Naive thymus-derived CD4-positive, alpha-beta T cell (primary cell): ENCODE data around the gene KIF16B. TPM values are rescaled to one million over a fixed set of nuclear protein-coding genes. Genes with fewer than 3 reads are reported as not detected.
"Not testable (repeated sequence)": the region's sequence is repeated elsewhere in the genome, so short reads cannot be mapped to it uniquely, and the experiment has no call there.

Experiments
- ATAC-seq: fragments of 150-1000 bp; cut with Tn5 transposase; 2 replicates; pipeline ENCODE4 v1.10.0; 2021; ENCODE audit warnings: mild to moderate bottlenecking, moderate library complexity
- CTCF ChIA-PET: fragments of 350-600 bp; sonication (Branson Sonifier 250); formaldehyde crosslinking; loops from one replicate; lab custom pipeline; 2021; ENCODE audit warnings: antibody characterized with exemption; lab: Charles Lee
- POLR2A ChIA-PET: fragments of 350-600 bp; sonication (Branson Sonifier 250); formaldehyde crosslinking; loops from one replicate; lab custom pipeline; 2021; ENCODE audit warnings: antibody characterized with exemption, inconsistent platforms; lab: Charles Lee
- DNase-seq, 9 donors: peaks; one replicate each; pipeline versions ENCODE4 v3.0.0 to v3.0.0-alpha.2; 2020 to 2022; ENCODE audit warnings: mixed read lengths in 1 of 9
- H3K27ac ChIP-seq: one replicate; pipeline ENCODE4 v1.7.0; 2013; ENCODE audit warnings: mild to moderate bottlenecking, low read depth, low read length, moderate library complexity
- H3K27me3 ChIP-seq, 2 donors: one replicate each; pipeline ENCODE4 v1.7.0; 2013; ENCODE audit warnings: low read length in 2 of 2, mild to moderate bottlenecking in 2 of 2, moderate library complexity in 2 of 2; ENCODE audit not compliant: control insufficient read depth in 2 of 2, insufficient read depth in 2 of 2
- H3K36me3 ChIP-seq, 3 experiments: 1 replicate in 2 of 3; 2 replicates in 1 of 3; pipeline ENCODE4 v1.7.0; 2013; ENCODE audit warnings: low read length in 3 of 3, mild to moderate bottlenecking in 3 of 3, moderate library complexity in 1 of 3; ENCODE audit not compliant: insufficient read depth in 3 of 3, control insufficient read depth in 2 of 3
- H3K4me1 ChIP-seq, 2 donors: one replicate each; pipeline ENCODE4 v1.7.0; 2013; ENCODE audit warnings: low read length in 2 of 2, mild to moderate bottlenecking in 2 of 2, moderate library complexity in 1 of 2; ENCODE audit not compliant: control insufficient read depth in 2 of 2, insufficient read depth in 2 of 2
- H3K4me3 ChIP-seq: 2 replicates; pipeline ENCODE4 v1.7.0; 2013; ENCODE audit warnings: mild to moderate bottlenecking, low read length
- H3K9me3 ChIP-seq, 3 experiments: 1 replicate in 2 of 3; 2 replicates in 1 of 3; pipeline ENCODE4 v1.7.0; 2013; ENCODE audit warnings: low read length in 3 of 3; ENCODE audit not compliant: control insufficient read depth in 2 of 3
- H3K27ac Mint-ChIP-seq, 9 donors: one replicate each; pipeline ENCODE4 v1.8.0; 2020 to 2022; ENCODE audit warnings: mixed read lengths in 9 of 9, mild to moderate bottlenecking in 8 of 9, moderate library complexity in 5 of 9, inconsistent platforms in 2 of 9
- H3K27me3 Mint-ChIP-seq, 5 donors: one replicate each; pipeline ENCODE4 v1.8.0; 2021 to 2022; ENCODE audit warnings: mixed read lengths in 5 of 5, mild to moderate bottlenecking in 1 of 5
- H3K36me3 Mint-ChIP-seq, 5 donors: one replicate each; pipeline ENCODE4 v1.8.0; 2020 to 2022; ENCODE audit warnings: mixed read lengths in 5 of 5, mild to moderate bottlenecking in 3 of 5, inconsistent platforms in 1 of 5
- H3K4me1 Mint-ChIP-seq, 7 donors: one replicate each; pipeline ENCODE4 v1.8.0; 2020 to 2022; ENCODE audit warnings: mixed read lengths in 7 of 7, mild to moderate bottlenecking in 3 of 7, inconsistent platforms in 1 of 7
- H3K4me3 Mint-ChIP-seq, 10 donors: one replicate each; pipeline ENCODE4 v1.8.0; 2020 to 2022; ENCODE audit warnings: mild to moderate bottlenecking in 10 of 10, mixed read lengths in 10 of 10, moderate library complexity in 6 of 10, inconsistent platforms in 2 of 10
- H3K9me3 Mint-ChIP-seq, 11 donors: one replicate each; pipeline ENCODE4 v1.8.0; 2020 to 2022; ENCODE audit warnings: mixed read lengths in 11 of 11, mild to moderate bottlenecking in 4 of 11, inconsistent platforms in 1 of 11, moderate library complexity in 1 of 11
- intact Hi-C, 2 donors: fragments of 100-400 bp; cut with micrococcal nuclease; formaldehyde crosslinking; loops; one replicate each; pipeline ENCODE4 v1.15.1; 2023
- polyA plus RNA-seq, 2 donors: library from polyadenylated mRNA; unstranded; fragments of 300-500 nt; fragmentation: Illumina TruSeq; gene quantifications; one replicate each; pipeline ENCODE4 v1.2.3, GENCODE V29; 2021
- total RNA-seq, 6 experiments: library from RNA in 5 of 6; stranded (reverse) in 5 of 6; gene quantifications; 1 replicate in 5 of 6; 2 replicates in 1 of 6; pipeline ENCODE4 v1.2.3 and lab custom pipeline; 2021 to 2026

The KIF16B gene
- total and polyA plus RNA-seq, 7 experiments from 2014 or later: 6.0 to 13.7 (median 10.3) TPM

GRCh38 chr20:16230402-16230801 is 342.8 kb downstream of the KIF16B start:
- Histone ChIP-seq H3K27me3 (no peaks in the 10 kb centered on the region), H3K36me3 (no peaks in the 10 kb centered on the region), H3K27ac (no peak overlapping the region), H3K4me1 (no peaks in the 10 kb centered on the region), H3K9me3 (no peaks in the 10 kb centered on the region), H3K4me3 (no peak overlapping the region)
- ChIA-PET POLR2A (no interaction called here), CTCF (no interaction called here)
- no peak for ATAC-seq
- no peaks in the 10 kb centered on the region for H3K27me3 Mint-ChIP-seq
- no peaks in the 10 kb centered on the region for H3K36me3 Mint-ChIP-seq
- H3K27ac Mint-ChIP-seq: no peak overlapping the region
- H3K4me1 Mint-ChIP-seq: no peaks in the 10 kb centered on the region
- DNase-seq: no peak
- intact Hi-C loops: no loop called here
- H3K4me3 Mint-ChIP-seq: no peak overlapping the region
- H3K9me3 Mint-ChIP-seq: peaks cover 0 to 13% (median 3%) of the 10 kb centered on the region in 11 donors

GRCh38 chr20:16229813-16230212 is 343.4 kb downstream of the KIF16B start:
- no peaks in the 10 kb centered on the region for H3K4me1 ChIP-seq
- no peak for DNase-seq
- H3K9me3 ChIP-seq: no peaks in the 10 kb centered on the region
- H3K27ac ChIP-seq: no peak overlapping the region
- POLR2A ChIA-PET: no interaction called here
- no peak for ATAC-seq
- Mint-ChIP-seq H3K4me1 (no peaks in the 10 kb centered on the region), H3K4me3 (no peak overlapping the region), H3K27ac (no peak overlapping the region), H3K9me3 (peaks cover 0 to 16% (median 3%) of the 10 kb centered on the region in 11 donors), H3K36me3 (no peaks in the 10 kb centered on the region), H3K27me3 (no peaks in the 10 kb centered on the region)
- H3K36me3 ChIP-seq: no peaks in the 10 kb centered on the region
- H3K4me3 ChIP-seq: no peak overlapping the region
- CTCF ChIA-PET: no interaction called here
- H3K27me3 ChIP-seq: no peaks in the 10 kb centered on the region
- intact Hi-C loops: no loop called here

GRCh38 chr20:16228722-16229121 is 344.5 kb downstream of the KIF16B start:
- CTCF ChIA-PET: no interaction called here
- intact Hi-C loops: no loop called here
- Mint-ChIP-seq H3K36me3 (no peaks in the 10 kb centered on the region), H3K9me3 (peaks cover 0 to 21% (median 3%) of the 10 kb centered on the region in 11 donors), H3K4me1 (no peaks in the 10 kb centered on the region), H3K27me3 (no peaks in the 10 kb centered on the region), H3K27ac (no peak overlapping the region), H3K4me3 (no peak overlapping the region)
- Histone ChIP-seq H3K9me3 (no peaks in the 10 kb centered on the region), H3K4me1 (no peaks in the 10 kb centered on the region), H3K27ac (no peak overlapping the region), H3K36me3 (no peaks in the 10 kb centered on the region), H3K27me3 (no peaks in the 10 kb centered on the region), H3K4me3 (no peak overlapping the region)
- DNase-seq (no peak), ATAC-seq (no peak)
- POLR2A ChIA-PET: no interaction called here

DNA sequence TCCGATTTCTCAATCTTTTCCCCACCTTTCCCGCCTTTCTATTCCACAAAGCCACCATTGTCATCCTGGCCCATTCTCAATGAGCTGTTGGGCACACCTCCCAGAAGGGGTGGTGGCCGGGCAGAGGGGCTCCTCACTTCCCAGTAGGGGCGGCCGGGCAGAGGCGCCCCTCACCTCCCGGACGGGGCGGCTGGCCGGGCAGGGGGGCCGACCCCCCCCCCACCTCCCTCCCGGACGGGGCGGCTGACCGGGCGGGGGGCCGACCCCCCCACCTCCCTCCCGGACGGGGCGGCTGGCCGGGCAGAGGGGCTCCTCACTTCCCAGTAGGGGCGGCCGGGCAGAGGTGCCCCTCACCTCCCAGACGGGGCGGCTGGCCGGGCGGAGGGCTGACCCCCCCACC is 346.3 kb downstream of the KIF16B start:
- POLR2A ChIA-PET, intact Hi-C loops, H3K27me3 Mint-ChIP-seq, H3K9me3 ChIP-seq, H3K4me3 Mint-ChIP-seq, DNase-seq, H3K27ac Mint-ChIP-seq, H3K27me3 ChIP-seq, ATAC-seq, H3K4me1 Mint-ChIP-seq, CTCF ChIA-PET, H3K36me3 ChIP-seq, H3K4me1 ChIP-seq, H3K27ac ChIP-seq, H3K36me3 Mint-ChIP-seq, H3K4me3 ChIP-seq: not testable (repeated sequence)
- peaks cover 0 to 21% (median 3%) of the 10 kb centered on the region in 11 donors for H3K9me3 Mint-ChIP-seq

DNA sequence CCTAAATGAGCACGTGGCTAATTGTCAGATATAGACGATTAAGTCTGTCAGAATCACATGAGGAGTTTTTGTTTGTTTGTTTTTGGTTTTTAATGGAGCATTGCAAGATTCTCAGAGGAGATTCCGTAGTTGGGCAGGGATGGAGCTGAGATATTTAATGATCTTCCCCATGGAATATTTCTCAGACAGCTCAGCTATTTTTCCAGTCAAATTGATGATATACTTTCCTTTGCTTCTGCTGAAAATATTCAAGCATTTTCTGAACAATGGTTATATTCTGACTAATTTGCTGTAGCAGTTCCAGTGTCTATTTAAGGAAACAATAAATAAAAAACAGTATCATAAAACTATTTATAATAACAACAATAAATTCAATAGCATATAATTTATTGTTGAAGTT is 348.4 kb downstream of the KIF16B start:
- Histone ChIP-seq H3K27me3 (no peaks in the 10 kb centered on the region), H3K9me3 (no peaks in the 10 kb centered on the region), H3K27ac (no peak overlapping the region), H3K36me3 (no peaks in the 10 kb centered on the region), H3K4me3 (no peak overlapping the region), H3K4me1 (no peaks in the 10 kb centered on the region)
- no peaks in the 10 kb centered on the region for H3K4me1 Mint-ChIP-seq
- no peak overlapping the region for H3K4me3 Mint-ChIP-seq
- peaks cover 0 to 4% (median 0%) of the 10 kb centered on the region in 5 donors for H3K27me3 Mint-ChIP-seq
- no peak overlapping the region for H3K27ac Mint-ChIP-seq
- peaks cover 0 to 25% (median 3%) of the 10 kb centered on the region in 11 donors for H3K9me3 Mint-ChIP-seq
- ChIA-PET CTCF (no interaction called here), POLR2A (interaction anchor here (0.6 kb wide), 1 partner anchor 199 kb away, joined by 3 read pairs; no protein-coding TSS in a partner anchor)
- intact Hi-C loops: no loop called here
- ATAC-seq (no peak), DNase-seq (no peak)
- H3K36me3 Mint-ChIP-seq: no peaks in the 10 kb centered on the region

DNA sequence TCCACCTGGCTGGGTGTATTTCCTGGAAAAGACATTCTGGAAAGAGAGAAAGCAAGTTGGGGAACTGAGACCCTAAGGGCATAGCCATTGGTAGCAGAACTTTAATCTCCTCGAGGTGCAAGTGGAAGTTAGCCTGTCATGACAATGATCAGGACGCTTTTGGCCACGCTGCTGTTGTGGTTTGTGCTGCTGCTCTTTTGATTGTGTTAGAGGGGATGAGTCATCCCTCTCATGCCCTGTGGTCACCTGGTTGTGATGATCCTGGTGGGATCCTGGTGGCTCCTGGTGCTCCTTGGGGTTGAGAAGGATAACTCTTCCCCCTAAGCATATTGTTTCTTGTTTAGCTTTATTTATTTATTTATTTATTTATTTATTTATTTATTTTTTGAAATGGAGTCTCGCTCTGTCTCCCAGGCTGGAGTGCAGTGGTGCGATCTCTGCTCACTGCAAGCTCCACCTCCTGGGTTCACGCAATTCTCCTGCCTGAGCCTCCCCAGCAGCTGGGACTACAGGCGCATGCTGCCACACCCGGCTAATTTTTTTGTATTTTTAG is 350.3 kb downstream of the KIF16B start:
- no peaks in the 10 kb centered on the region for H3K36me3 ChIP-seq
- no peaks in the 10 kb centered on the region for H3K4me1 ChIP-seq
- H3K9me3 ChIP-seq: no peaks in the 10 kb centered on the region
- no peak overlapping the region for H3K4me3 Mint-ChIP-seq
- ATAC-seq: no peak
- H3K27ac Mint-ChIP-seq: no peak overlapping the region
- H3K27me3 ChIP-seq: no peaks in the 10 kb centered on the region
- ChIA-PET POLR2A (no interaction called here), CTCF (no interaction called here)
- H3K27me3 Mint-ChIP-seq: peaks cover 0 to 15% (median 7%) of the 10 kb centered on the region in 5 donors
- H3K4me3 ChIP-seq: no peak overlapping the region
- peaks cover 1 to 28% (median 7%) of the 10 kb centered on the region in 11 donors for H3K9me3 Mint-ChIP-seq
- H3K36me3 Mint-ChIP-seq: peaks cover 0 to 4% (median 0%) of the 10 kb centered on the region in 5 donors
- intact Hi-C loops: no loop called here
- no peak for DNase-seq
- H3K4me1 Mint-ChIP-seq: no peaks in the 10 kb centered on the region
- no peak overlapping the region for H3K27ac ChIP-seq
